NCI-H2081 (cell line): ENCODE data around the gene TMEM132E.

ENCODE experiments used
- DNase-seq, 2 experiments: peaks; one replicate each; lab custom pipeline; 2025; lab: John Stamatoyannopoulos, UW

The TMEM132E gene

DNA sequence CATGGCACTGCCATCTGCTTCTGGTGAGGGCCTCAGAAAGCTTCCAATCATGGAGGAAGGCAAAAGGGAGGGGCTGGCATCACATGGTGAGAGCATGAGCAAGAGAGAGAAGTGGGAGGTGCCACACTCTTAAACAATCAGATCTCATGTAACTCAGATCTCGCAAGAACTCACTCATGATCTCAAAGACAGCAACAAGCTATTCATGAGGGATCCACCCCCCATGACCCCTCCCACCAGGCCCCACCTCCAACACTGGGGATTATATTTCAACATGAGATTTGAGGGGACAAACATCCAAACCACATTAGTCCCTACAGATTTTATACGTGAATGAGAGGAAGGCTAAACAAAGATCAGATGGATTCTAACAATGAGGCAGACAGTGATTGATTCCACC is 8.9 kb upstream of the TMEM132E start:
- DNase-seq = no peak

DNA sequence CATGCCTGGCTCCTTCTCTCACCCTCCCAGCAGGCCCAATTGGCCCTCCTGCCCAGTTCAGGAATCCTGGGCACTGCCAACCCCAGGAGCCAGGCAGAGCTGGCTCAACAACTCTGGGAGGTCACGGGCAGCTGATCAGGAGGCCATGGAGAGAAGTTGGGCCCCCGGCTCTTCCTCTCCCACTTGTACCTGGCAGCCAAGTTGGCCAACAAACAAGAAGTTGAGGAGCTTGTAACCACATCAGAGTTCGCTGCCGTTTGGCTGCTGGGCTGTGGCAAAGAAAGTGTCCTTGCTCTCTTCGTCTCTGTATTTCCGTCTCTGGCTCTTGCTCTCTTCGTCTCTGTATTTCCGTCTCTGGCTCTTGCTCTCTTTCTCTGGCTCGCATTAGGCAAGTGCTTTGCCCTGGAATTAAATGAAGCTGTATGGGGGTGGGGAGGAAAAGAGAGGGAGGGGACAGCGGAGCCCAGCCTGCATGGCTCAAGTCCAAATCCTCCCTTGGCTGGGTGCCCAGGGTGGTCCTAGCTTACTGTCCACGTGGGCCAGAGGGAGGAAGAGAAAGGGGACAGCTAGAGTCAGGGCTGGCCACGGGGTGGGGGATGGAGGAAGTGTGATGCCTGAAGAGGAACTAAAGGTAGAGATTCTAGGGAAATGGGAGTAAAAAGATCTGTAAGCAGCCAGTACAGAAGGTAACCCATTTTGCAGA is 7.8 kb upstream of the TMEM132E start:
- no peak for DNase-seq

DNA sequence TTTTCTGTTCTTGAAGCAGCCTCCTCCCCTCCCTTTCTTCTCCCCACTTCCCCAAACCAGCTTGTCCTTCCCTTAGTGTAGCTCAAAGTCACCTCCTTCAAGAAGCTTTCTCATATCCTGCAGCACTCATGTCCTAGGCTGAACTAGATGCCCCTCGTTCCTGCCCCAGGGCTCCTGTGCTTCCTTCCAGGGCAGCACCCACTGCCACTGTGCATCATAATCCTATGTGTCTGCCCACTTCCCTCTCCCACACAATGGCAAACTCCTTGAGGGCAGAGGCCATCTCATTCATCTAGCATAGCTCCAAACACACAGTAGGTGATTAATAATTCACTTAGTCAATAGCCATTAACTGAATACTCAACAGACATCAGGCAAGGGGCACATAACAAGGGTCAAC is 6.9 kb upstream of the TMEM132E start:
- no peak for DNase-seq

DNA sequence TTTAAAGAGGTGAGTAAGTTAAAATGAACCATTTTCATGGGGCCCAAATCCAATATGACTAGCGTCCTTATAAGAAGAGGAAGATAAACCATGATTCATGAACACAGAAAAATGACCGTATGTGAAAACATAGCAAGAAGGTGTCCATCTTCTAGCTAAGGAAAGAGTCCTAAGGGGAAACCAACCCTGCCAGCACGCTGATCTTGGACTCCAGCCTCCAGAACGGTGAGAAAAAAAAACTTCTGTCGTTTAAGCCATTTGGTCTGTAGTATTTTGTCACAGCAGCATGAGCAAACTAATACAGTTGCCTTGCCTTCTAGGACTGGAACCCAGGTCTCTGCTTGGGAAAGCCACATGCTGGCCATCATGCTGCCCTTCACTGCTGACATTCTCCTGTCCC is 4.2 kb upstream of the TMEM132E start:
- DNase-seq = no peak

DNA sequence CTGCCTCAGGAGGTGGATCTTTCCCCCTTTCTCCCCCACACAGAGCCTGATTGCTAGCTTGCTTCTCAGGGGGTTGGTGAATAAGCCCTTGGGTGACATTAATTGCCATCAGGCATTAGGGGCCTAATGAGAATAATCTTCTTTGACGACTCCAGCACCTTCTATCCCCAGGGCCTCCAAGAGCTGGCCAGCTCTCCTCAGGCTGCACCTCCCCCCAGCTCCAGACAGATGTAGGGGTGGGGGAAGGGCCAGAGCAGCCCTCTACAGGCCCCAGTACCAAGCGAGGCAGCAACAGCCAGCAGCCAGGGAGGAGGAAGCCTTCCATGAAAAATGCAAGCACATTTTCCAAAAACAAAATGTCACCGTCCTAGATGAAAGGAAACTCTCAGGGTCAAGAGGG is 1.4 kb upstream of the TMEM132E start:
- no peak for DNase-seq

DNA sequence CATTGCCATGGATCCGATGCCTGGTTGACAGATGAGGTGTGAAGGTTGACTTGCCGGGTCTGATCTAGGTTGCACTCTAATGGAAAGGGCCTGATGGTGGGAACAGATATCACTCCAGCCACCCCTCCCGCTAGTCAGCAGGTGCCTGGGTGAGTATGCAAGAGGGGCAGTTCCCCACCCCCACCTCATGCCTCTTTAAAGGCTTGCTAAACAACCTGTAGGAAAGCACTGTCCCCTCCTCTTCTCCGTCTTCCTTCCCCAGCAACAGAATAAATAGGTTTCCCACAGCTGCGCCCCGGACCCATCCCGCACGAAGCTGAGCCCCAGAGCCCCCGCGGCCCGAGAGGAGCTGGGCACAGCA is 746 bp upstream of the TMEM132E start:
- DNase-seq = no peak

GRCh38 chr17:34579979-34580684 is 750 bp downstream of the TMEM132E start:
- DNase-seq = no peak

DNA sequence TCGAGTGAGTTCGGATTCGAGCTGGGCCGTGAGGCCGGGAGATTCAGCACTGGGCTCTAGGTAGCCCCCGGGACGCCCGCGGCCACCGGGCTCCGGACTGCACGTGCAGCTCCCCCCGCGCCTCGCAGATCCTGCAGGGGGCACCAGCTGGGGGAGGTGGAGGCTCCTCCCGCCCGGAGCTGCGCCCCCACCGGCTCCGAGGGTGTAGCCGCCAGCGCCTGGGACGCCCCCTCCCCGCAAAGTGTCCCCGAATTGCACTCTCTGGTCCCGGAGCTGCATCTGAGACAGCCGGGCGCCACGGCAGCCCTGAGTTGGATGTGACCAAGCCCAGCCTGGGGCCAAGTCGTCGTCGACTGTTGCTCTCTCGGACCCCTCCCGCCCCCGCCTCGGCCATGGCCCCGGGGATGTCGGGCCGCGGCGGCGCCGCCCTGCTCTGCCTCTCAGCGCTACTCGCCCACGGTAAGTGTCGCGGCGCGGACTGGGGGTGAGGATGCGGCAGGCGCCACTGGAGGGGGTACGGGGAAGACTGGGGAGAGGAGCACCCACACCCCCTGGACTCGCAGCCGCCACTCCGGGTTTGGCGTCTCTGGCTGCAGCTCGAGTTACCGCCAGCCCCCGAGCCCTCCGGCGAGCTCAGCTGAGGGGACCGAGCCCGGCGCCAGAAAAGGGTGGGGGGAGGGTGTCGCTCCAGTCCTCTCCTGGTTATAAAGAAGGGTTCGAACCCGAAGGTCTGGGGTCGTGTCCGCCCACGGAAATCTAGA is 1.5 kb downstream of the TMEM132E start:
- DNase-seq = no peak

DNA sequence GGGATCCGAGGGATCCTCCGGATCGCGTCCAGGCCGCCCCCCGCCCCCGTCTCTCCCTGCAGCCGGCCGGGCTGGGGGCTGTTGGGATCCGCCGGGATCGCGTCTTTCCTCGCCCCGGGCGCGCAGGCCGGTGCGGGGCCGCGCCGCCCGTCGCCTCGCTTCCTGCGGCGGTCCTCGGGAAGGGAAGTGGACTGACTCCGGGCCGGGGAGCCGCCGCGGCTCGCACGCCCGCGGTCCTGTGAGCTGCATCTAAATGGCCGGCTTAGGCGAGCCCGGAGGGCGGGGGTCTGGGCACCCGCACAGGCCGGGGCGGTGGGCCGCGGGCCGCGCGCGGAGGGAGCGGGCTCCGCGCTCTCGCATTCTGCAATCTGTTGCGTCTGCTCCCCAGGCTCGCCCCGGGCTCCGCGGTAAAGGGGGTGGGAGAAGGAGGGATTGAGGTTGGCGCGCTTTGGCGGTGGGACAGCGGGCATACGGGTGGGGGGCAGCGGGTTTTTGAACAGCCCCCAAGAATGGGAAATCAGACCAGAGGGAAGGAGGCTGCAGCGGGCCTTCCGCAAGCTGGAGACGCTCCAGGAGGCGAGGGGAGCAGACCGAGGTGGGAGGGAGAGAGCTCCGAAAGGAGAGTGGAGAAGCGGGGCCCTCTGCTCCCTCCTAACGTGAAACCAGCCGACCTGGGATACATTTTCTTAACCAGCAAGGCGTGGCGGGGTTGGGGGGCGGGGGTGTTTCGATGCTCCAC is 2.2 kb downstream of the TMEM132E start:
- DNase-seq = no peak

GRCh38 chr17:34582185-34582900 is 3.0 kb downstream of the TMEM132E start:
- no peak for DNase-seq

GRCh38 chr17:34582901-34583245 is 3.5 kb downstream of the TMEM132E start:
- DNase-seq = no peak

- no peak for DNase-seq
Observed at GRCh38 chr17:34584805-34585416, 5.5 kb downstream of the TMEM132E start.

DNA sequence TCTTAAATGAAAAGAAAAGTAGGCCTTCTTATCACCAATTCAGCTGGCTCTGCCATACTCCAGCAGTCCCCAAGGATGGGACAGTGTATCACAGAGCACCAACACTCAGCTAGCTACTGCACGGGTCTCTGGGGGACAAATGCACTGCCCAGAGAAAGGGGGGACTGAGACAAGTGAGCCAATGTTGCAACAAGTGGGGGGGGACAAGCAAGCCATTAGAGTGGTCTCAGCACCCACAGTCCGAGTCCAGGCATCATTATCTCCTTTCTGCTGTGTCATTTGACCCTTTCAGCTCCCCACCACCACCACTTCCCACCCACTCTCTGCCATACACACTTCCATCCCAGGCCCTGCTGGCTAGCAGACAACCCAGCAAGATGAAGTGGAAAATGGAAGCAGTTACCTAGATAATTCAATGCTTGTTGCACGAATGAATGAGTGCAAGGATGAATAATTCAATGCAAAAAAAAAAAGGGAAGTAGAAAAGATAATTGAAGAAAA is 7.0 kb downstream of the TMEM132E start:
- no peak for DNase-seq

DNA sequence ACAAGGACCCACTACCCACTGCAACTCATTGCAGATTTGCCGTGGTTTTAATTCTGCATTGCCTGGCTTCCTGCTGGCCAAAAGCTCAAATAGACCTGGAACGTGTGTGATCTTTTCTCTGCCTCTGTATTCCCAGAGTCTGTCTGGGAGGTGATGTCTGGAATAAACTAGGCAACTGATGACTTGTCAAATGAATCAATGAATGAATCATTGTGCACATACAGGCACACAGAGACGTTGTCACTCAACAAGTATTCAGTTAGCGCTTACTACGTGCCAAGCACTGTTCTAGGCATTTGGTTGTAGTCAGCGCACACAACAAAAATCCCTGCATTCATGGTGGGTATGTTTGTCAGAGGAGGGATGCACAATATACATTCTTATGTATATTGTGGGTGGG is 8.9 kb downstream of the TMEM132E start:
- DNase-seq = no peak

- no peak for DNase-seq
Observed at GRCh38 chr17:34589120-34589965, 10.0 kb downstream of the TMEM132E start.

- no peak for DNase-seq
Observed at GRCh38 chr17:34592002-34592401, 12.6 kb downstream of the TMEM132E start.

GRCh38 chr17:34596920-34597319 is 17.5 kb downstream of the TMEM132E start:
- DNase-seq = no peak

- DNase-seq = no peak
Observed at GRCh38 chr17:34598161-34598776, 18.9 kb downstream of the TMEM132E start.

- no peak for DNase-seq
Observed at GRCh38 chr17:34601416-34601815, 22.0 kb downstream of the TMEM132E start.

DNA sequence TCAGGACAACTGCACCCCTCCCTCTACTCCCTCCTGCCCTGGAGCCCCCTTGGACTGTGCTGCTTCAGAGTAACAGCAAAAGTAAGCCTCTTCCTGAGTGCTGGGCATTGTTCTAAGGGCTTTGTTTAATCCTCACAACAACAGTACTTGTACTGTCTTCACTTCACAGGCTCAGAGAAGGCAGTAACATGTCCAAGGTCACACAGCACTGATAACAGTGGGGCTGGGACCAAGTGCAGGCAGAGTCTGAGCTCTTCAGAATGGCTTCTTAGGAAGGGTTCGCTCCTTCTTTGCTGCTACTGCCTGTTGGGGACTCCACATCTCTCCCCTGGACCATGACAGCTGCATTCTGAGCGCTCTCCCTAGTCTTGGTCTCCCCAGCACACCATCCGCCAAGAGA is 24.6 kb downstream of the TMEM132E start:
- DNase-seq = no peak
